ENCODE results near the gene UAP1L1. TPM values are rescaled to one million over a fixed set of nuclear protein-coding genes. Genes with fewer than 3 reads are reported as not detected.
"Not testable (repeated sequence)": the region's sequence is repeated elsewhere in the genome, so short reads cannot be mapped to it uniquely, and the experiment has no call there.

The UAP1L1 gene
- total RNA-seq, 3 donors from 2014 or later: 6.7 to 12.0 (median 6.9) TPM

- no peaks in the 10 kb centered on the region for H3K27me3 ChIP-seq
- H3K27ac ChIP-seq: no peak overlapping the region
- H3K4me3 ChIP-seq: no peak overlapping the region
- TF ChIP-seq POLR2AphosphoS5 (IDR thresholded peaks at IDR 0.05) (no peak), POLR2A (IDR thresholded peaks at IDR 0.05) (no peak), CTCF (IDR thresholded peaks at IDR 0.05) (no peak)
- no peaks in the 10 kb centered on the region for H3K36me3 ChIP-seq
- intact Hi-C loops (cut with DNase I; ENCODE audit: low total_unique reads): loop anchor here (2.0 to 10.0 kb wide), 3 partner anchors 29 to 119 kb away; partner anchors contain the start of genes MAN1B1 and SLC34A3
- H3K4me1 ChIP-seq: no peaks in the 10 kb centered on the region
- DNase-seq (ENCODE audit: low spot score in 2 of 2): no peak
- no peaks in the 10 kb centered on the region for H3K9me3 ChIP-seq
Observed at GRCh38 chr9:137116027-137116507, 38.8 kb downstream of the UAP1L1 start.

- no peak for TF ChIP-seq POLR2AphosphoS5 (IDR thresholded peaks at IDR 0.05)
- no peak for TF ChIP-seq POLR2A (IDR thresholded peaks at IDR 0.05)
- Histone ChIP-seq H3K9me3 (no peaks in the 10 kb centered on the region), H3K4me1 (no peaks in the 10 kb centered on the region), H3K27me3 (no peaks in the 10 kb centered on the region), H3K27ac (no peak overlapping the region), H3K36me3 (no peaks in the 10 kb centered on the region), H3K4me3 (no peak overlapping the region)
- DNase-seq (ENCODE audit: low spot score in 2 of 2): no peak
- intact Hi-C loops (cut with DNase I; ENCODE audit: low total_unique reads): loop anchor here (2.0 to 10.0 kb wide), 3 partner anchors 30 to 118 kb away; partner anchors contain the start of genes MAN1B1 and SLC34A3
Observed at GRCh38 chr9:137116728-137117127, 39.4 kb downstream of the UAP1L1 start.

GRCh38 chr9:137117269-137117731 lies 40.0 kb downstream of the UAP1L1 start:
- Histone ChIP-seq H3K27ac (no peak overlapping the region), H3K36me3 (no peaks in the 10 kb centered on the region), H3K4me1 (no peaks in the 10 kb centered on the region), H3K9me3 (no peaks in the 10 kb centered on the region), H3K27me3 (no peaks in the 10 kb centered on the region), H3K4me3 (no peak overlapping the region)
- intact Hi-C loops (cut with DNase I; ENCODE audit: low total_unique reads): loop anchor here (2.0 to 10.0 kb wide), 3 partner anchors 30 to 118 kb away; partner anchors contain the start of genes MAN1B1 and SLC34A3
- TF ChIP-seq CTCF (IDR thresholded peaks at IDR 0.05) (no peak), POLR2A (IDR thresholded peaks at IDR 0.05) (no peak), POLR2AphosphoS5 (IDR thresholded peaks at IDR 0.05) (no peak)
- no peak for DNase-seq (ENCODE audit: low spot score in 2 of 2)

GRCh38 chr9:137118092-137118603 lies 40.8 kb downstream of the UAP1L1 start:
- not testable (repeated sequence) for H3K27ac ChIP-seq; H3K27me3 ChIP-seq; H3K4me3 ChIP-seq; H3K36me3 ChIP-seq; H3K9me3 ChIP-seq; H3K4me1 ChIP-seq; DNase-seq (ENCODE audit: low spot score in 2 of 2)
- intact Hi-C loops (cut with DNase I; ENCODE audit: low total_unique reads): loop anchor here (10.0 kb wide), 1 partner anchor 117 kb away; the partner anchor contains the start of gene SLC34A3

GRCh38 chr9:137121927-137122795 lies 44.8 kb downstream of the UAP1L1 start:
- H3K9me3 ChIP-seq; H3K36me3 ChIP-seq; DNase-seq (ENCODE audit: low spot score in 2 of 2); H3K4me1 ChIP-seq; H3K4me3 ChIP-seq; H3K27ac ChIP-seq; H3K27me3 ChIP-seq; intact Hi-C loops (cut with DNase I; ENCODE audit: low total_unique reads): not testable (repeated sequence)

GRCh38 chr9:137122796-137123467 lies 45.6 kb downstream of the UAP1L1 start:
- intact Hi-C loops (cut with DNase I; ENCODE audit: low total_unique reads); H3K4me1 ChIP-seq; H3K27me3 ChIP-seq; H3K27ac ChIP-seq; H3K36me3 ChIP-seq; DNase-seq (ENCODE audit: low spot score in 2 of 2); H3K9me3 ChIP-seq; H3K4me3 ChIP-seq: not testable (repeated sequence)

Measured in breast epithelium (tissue), 4 donors.